ENCODE results near the gene S100A7. TPM values are rescaled to one million over a fixed set of nuclear protein-coding genes. Genes with fewer than 3 reads are reported as not detected.
A peak's percentile ranks its signal among the peaks of the same experiment; 100 is the strongest.

The S100A7 gene
- polyA plus RNA-seq (ENCODE audit: insufficient read depth in 1 of 5, insufficient read length in 5 of 5, low replicate concordance in 1 of 5) = not detected
- long read RNA-seq, donor 1 = 0 reads
- long read RNA-seq, donor 2 = 0 reads
- long read RNA-seq, donor 3 = 0 reads
- long read RNA-seq, donor 4 = 0 reads
- long read RNA-seq, donor 5 = 0 reads
- long read RNA-seq, donor 6 = 0 reads
- long read RNA-seq, donor 7 = 0 reads
- long read RNA-seq, donor 8 = 0 reads

- DNase-seq = no peak
Observed at GRCh38 chr1:153460551-153460950, at the start of gene S100A7. Gene S100A7 (minus strand): TSS chr1:153460651. CDS start chr1:153459013, 1,638 bp downstream.

GRCh38 chr1:153509729-153510354, 49.4 kb upstream of the S100A7 start:
- DNase-seq = no peak

GRCh38 chr1:153509036-153509435, 48.6 kb upstream of the S100A7 start:
- DNase-seq = no peak

GRCh38 chr1:153507926-153508583, 47.6 kb upstream of the S100A7 start:
- DNase-seq = no peak

GRCh38 chr1:153506831-153507413, 46.5 kb upstream of the S100A7 start:
- DNase-seq = peak; percentile 88 to 89

GRCh38 chr1:153506386-153506785, 45.9 kb upstream of the S100A7 start:
- DNase-seq = no peak

GRCh38 chr1:153505576-153505975, 45.1 kb upstream of the S100A7 start:
- DNase-seq = no peak

GRCh38 chr1:153503766-153504165, 43.3 kb upstream of the S100A7 start:
- DNase-seq = no peak

GRCh38 chr1:153498746-153499145, 38.3 kb upstream of the S100A7 start:
- peak in 1 of 2 donors; percentile 57 for DNase-seq

- DNase-seq = no peak
Observed at GRCh38 chr1:153495536-153495935, 35.1 kb upstream of the S100A7 start.

GRCh38 chr1:153494976-153495535, 34.6 kb upstream of the S100A7 start:
- peak; percentile 47 to 58 for DNase-seq

GRCh38 chr1:153493343-153493960, 33.0 kb upstream of the S100A7 start:
- DNase-seq = no peak

- peak in 1 of 2 donors; percentile 58 for DNase-seq
Observed at GRCh38 chr1:153490272-153491051, 30.0 kb upstream of the S100A7 start.

- DNase-seq = no peak
Observed at GRCh38 chr1:153488731-153489130, 28.3 kb upstream of the S100A7 start.

- no peak for DNase-seq
Observed at GRCh38 chr1:153487707-153488106, 27.3 kb upstream of the S100A7 start.

GRCh38 chr1:153485863-153486262, 25.4 kb upstream of the S100A7 start:
- no peak for DNase-seq

GRCh38 chr1:153483776-153484175, 23.3 kb upstream of the S100A7 start:
- no peak for DNase-seq

- no peak for DNase-seq
Observed at GRCh38 chr1:153481124-153481523, 20.7 kb upstream of the S100A7 start.

- no peak for DNase-seq
Observed at GRCh38 chr1:153478692-153479618, 18.5 kb upstream of the S100A7 start.
